Liver (tissue), 3 donors: ENCODE measurements around the gene GZMB.

Experiments
- EGR1 ChIP-seq, 2 donors: IDR thresholded peaks; 2 replicates each; pipeline ENCODE4 v1.6.1; 2016 to 2018; ENCODE audit warnings: antibody characterized with exemption in 2 of 2, low read depth in 2 of 2
- FOXA1 ChIP-seq: IDR thresholded peaks from 2 replicates; pipeline ENCODE4 v1.6.1; 2016; ENCODE audit warnings: antibody characterized with exemption
- FOXA2 ChIP-seq: IDR thresholded peaks from 2 replicates; pipeline ENCODE4 v1.6.1; 2016; ENCODE audit warnings: antibody characterized with exemption
- GABPA ChIP-seq, 2 donors: IDR thresholded peaks in 1 of 2; conservative IDR thresholded peaks in 1 of 2; 2 replicates each; pipeline ENCODE4 v1.6.1; 2016; ENCODE audit warnings: antibody characterized with exemption in 2 of 2, mild to moderate bottlenecking in 1 of 2, moderate library complexity in 1 of 2
- HNF4A ChIP-seq, 2 donors: conservative IDR thresholded peaks; 2 replicates each; pipeline ENCODE4 v1.6.1; 2016; ENCODE audit warnings: antibody characterized with exemption in 2 of 2, mild to moderate bottlenecking in 2 of 2
- JUND ChIP-seq, 2 donors: IDR thresholded peaks; 2 replicates each; pipeline ENCODE4 v1.6.1; 2016; ENCODE audit warnings: antibody characterized with exemption in 2 of 2
- RAD21 ChIP-seq, 2 donors: IDR thresholded peaks; 2 replicates each; pipeline ENCODE4 v1.6.1; 2016; ENCODE audit warnings: antibody characterized with exemption in 2 of 2, mild to moderate bottlenecking in 2 of 2
- SP1 ChIP-seq: IDR thresholded peaks from 2 replicates; pipeline ENCODE4 v1.6.1; 2018; ENCODE audit warnings: antibody characterized with exemption, mild to moderate bottlenecking
- TAF1 ChIP-seq: conservative IDR thresholded peaks from 2 replicates; pipeline ENCODE4 v1.6.1; 2016; ENCODE audit warnings: antibody characterized with exemption, mild to moderate bottlenecking
- YY1 ChIP-seq: IDR thresholded peaks from 2 replicates; pipeline ENCODE4 v1.6.1; 2016; ENCODE audit warnings: antibody characterized with exemption, mild to moderate bottlenecking
- TF ChIP-seq, protein P1 (sequence below): fragments of 150-350 bp; IDR thresholded peaks from 2 replicates; pipeline ENCODE4 v1.5.1; 2017; ENCODE audit warnings: improper control_type of control experiment, low read depth, low read length; ENCODE audit not compliant: missing input control
- TF ChIP-seq, protein P2 (sequence below): IDR thresholded peaks from 2 replicates; pipeline ENCODE4 v1.6.1; 2016; ENCODE audit warnings: antibody characterized with exemption, mild to moderate bottlenecking
- TF ChIP-seq, protein P3 (sequence below): IDR thresholded peaks from 2 replicates; pipeline ENCODE4 v1.6.1; 2016; ENCODE audit warnings: antibody characterized with exemption
- donor health status: healthy.
- donor health status: healthy.

DNA sequence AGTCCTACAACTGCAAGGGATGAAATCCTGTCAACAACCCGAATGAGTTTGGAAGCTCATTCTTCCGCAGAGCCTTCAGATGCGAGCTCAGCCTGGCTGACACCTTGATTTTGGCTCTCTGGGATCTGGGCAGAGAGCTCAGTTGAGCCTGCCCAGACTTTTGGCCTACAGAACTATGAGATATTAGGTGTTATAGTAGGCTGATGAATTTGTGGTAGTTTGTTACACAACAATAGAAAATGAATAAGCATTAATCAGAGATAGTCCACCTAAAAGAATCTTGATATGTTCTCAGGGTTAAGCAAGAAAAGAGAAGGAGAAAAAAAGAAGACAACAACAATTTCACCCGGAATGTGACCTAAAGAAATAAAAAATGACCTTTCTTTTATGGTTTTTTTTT, 30.4 kb upstream of the GZMB start:
- TF ChIP-seq, protein P1, sequence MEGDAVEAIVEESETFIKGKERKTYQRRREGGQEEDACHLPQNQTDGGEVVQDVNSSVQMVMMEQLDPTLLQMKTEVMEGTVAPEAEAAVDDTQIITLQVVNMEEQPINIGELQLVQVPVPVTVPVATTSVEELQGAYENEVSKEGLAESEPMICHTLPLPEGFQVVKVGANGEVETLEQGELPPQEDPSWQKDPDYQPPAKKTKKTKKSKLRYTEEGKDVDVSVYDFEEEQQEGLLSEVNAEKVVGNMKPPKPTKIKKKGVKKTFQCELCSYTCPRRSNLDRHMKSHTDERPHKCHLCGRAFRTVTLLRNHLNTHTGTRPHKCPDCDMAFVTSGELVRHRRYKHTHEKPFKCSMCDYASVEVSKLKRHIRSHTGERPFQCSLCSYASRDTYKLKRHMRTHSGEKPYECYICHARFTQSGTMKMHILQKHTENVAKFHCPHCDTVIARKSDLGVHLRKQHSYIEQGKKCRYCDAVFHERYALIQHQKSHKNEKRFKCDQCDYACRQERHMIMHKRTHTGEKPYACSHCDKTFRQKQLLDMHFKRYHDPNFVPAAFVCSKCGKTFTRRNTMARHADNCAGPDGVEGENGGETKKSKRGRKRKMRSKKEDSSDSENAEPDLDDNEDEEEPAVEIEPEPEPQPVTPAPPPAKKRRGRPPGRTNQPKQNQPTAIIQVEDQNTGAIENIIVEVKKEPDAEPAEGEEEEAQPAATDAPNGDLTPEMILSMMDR, result no peak
- no peak for TF ChIP-seq JUND (IDR thresholded peaks at IDR 0.05)
- TF ChIP-seq FOXA2, result no peak
- TF ChIP-seq YY1, result no peak
- TF ChIP-seq RAD21 (IDR thresholded peaks at IDR 0.05), result no peak
- TF ChIP-seq EGR1 (IDR thresholded peaks at IDR 0.05; ENCODE audit: low read depth in 2 of 2), result no peak
- TF ChIP-seq, protein P2, sequence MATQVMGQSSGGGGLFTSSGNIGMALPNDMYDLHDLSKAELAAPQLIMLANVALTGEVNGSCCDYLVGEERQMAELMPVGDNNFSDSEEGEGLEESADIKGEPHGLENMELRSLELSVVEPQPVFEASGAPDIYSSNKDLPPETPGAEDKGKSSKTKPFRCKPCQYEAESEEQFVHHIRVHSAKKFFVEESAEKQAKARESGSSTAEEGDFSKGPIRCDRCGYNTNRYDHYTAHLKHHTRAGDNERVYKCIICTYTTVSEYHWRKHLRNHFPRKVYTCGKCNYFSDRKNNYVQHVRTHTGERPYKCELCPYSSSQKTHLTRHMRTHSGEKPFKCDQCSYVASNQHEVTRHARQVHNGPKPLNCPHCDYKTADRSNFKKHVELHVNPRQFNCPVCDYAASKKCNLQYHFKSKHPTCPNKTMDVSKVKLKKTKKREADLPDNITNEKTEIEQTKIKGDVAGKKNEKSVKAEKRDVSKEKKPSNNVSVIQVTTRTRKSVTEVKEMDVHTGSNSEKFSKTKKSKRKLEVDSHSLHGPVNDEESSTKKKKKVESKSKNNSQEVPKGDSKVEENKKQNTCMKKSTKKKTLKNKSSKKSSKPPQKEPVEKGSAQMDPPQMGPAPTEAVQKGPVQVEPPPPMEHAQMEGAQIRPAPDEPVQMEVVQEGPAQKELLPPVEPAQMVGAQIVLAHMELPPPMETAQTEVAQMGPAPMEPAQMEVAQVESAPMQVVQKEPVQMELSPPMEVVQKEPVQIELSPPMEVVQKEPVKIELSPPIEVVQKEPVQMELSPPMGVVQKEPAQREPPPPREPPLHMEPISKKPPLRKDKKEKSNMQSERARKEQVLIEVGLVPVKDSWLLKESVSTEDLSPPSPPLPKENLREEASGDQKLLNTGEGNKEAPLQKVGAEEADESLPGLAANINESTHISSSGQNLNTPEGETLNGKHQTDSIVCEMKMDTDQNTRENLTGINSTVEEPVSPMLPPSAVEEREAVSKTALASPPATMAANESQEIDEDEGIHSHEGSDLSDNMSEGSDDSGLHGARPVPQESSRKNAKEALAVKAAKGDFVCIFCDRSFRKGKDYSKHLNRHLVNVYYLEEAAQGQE, result no peak
- TF ChIP-seq, protein P3, sequence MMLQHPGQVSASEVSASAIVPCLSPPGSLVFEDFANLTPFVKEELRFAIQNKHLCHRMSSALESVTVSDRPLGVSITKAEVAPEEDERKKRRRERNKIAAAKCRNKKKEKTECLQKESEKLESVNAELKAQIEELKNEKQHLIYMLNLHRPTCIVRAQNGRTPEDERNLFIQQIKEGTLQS, result no peak
- TF ChIP-seq FOXA1, result no peak
- TF ChIP-seq SP1, result no peak
- no peak for TF ChIP-seq GABPA (IDR thresholded peaks at IDR 0.05 in 1 of 2, conservative IDR thresholded peaks at IDR 0.05 in 1 of 2)
- no peak for TF ChIP-seq TAF1
- TF ChIP-seq HNF4A (conservative IDR thresholded peaks at IDR 0.05), result no peak
